ENCODE results near the gene TRERF1.
A peak's percentile ranks its signal among the peaks of the same experiment; 100 is the strongest.
"Not testable (repeated sequence)": the region's sequence is repeated elsewhere in the genome, so short reads cannot be mapped to it uniquely, and the experiment has no call there.

Gene TRERF1

GRCh38 chr6:42225419-42225818 is 226.3 kb downstream of the TRERF1 start:
- no peaks in the 10 kb centered on the region for H3K9me3 ChIP-seq (ENCODE audit: control insufficient read depth in 5 of 5, low read length in 5 of 5)
- H3K4me1 ChIP-seq (ENCODE audit: control insufficient read depth in 5 of 5, insufficient read depth in 5 of 5, low read length in 5 of 5), result peaks cover 0 to 2% (median 0%) of the 10 kb centered on the region in 5 donors
- no peak overlapping the region for H3K4me3 ChIP-seq (ENCODE audit: low read depth in 1 of 5, low read length in 5 of 5)
- H3K27ac ChIP-seq (ENCODE audit: low read depth, low read length), result no peak overlapping the region
- H3K9ac ChIP-seq (ENCODE audit: low read length in 5 of 5), result no peak overlapping the region
- H3K36me3 ChIP-seq (ENCODE audit: control insufficient read depth in 5 of 5, insufficient read depth in 5 of 5, low read length in 5 of 5), result peaks cover 0 to 18% (median 7%) of the 10 kb centered on the region in 5 donors
- H3K27me3 ChIP-seq (ENCODE audit: control insufficient read depth in 5 of 5, insufficient read depth in 4 of 5, low read length in 5 of 5), result no peaks in the 10 kb centered on the region

- Histone ChIP-seq H3K4me3 (ENCODE audit: low read depth in 1 of 5, low read length in 5 of 5) (no peak overlapping the region), H3K9ac (ENCODE audit: low read length in 5 of 5) (no peak overlapping the region), H3K27ac (ENCODE audit: low read depth, low read length) (no peak overlapping the region)
These were observed 226.7 kb downstream of the TRERF1 start for GRCh38 chr6:42225029-42225339.

GRCh38 chr6:42224222-42225028 is 227.3 kb downstream of the TRERF1 start:
- Histone ChIP-seq H3K27ac (ENCODE audit: low read depth, low read length) (no peak overlapping the region), H3K9me3 (ENCODE audit: control insufficient read depth in 5 of 5, low read length in 5 of 5) (no peaks in the 10 kb centered on the region), H3K4me1 (ENCODE audit: control insufficient read depth in 5 of 5, insufficient read depth in 5 of 5, low read length in 5 of 5) (peaks cover 0 to 2% (median 0%) of the 10 kb centered on the region in 5 donors), H3K36me3 (ENCODE audit: control insufficient read depth in 5 of 5, insufficient read depth in 5 of 5, low read length in 5 of 5) (peaks cover 0 to 18% (median 7%) of the 10 kb centered on the region in 5 donors), H3K9ac (ENCODE audit: low read length in 5 of 5) (no peak overlapping the region), H3K27me3 (ENCODE audit: control insufficient read depth in 5 of 5, insufficient read depth in 4 of 5, low read length in 5 of 5) (no peaks in the 10 kb centered on the region), H3K4me3 (ENCODE audit: low read depth in 1 of 5, low read length in 5 of 5) (no peak overlapping the region)

More at GRCh38 chr6:42225029-42225339, 226.7 kb downstream of the TRERF1 start:
- no peaks in the 10 kb centered on the region for H3K27me3 ChIP-seq (ENCODE audit: control insufficient read depth in 5 of 5, insufficient read depth in 4 of 5, low read length in 5 of 5)
- H3K4me1 ChIP-seq (ENCODE audit: control insufficient read depth in 5 of 5, insufficient read depth in 5 of 5, low read length in 5 of 5), result peaks cover 0 to 2% (median 0%) of the 10 kb centered on the region in 5 donors
- no peaks in the 10 kb centered on the region for H3K9me3 ChIP-seq (ENCODE audit: control insufficient read depth in 5 of 5, low read length in 5 of 5)
- peaks cover 0 to 18% (median 7%) of the 10 kb centered on the region in 5 donors for H3K36me3 ChIP-seq (ENCODE audit: control insufficient read depth in 5 of 5, insufficient read depth in 5 of 5, low read length in 5 of 5)

GRCh38 chr6:42222448-42222847 is 229.3 kb downstream of the TRERF1 start:
- Histone ChIP-seq H3K36me3 (ENCODE audit: control insufficient read depth in 5 of 5, insufficient read depth in 5 of 5, low read length in 5 of 5) (peaks cover 0 to 4% (median 0%) of the 10 kb centered on the region in 5 donors), H3K4me3 (ENCODE audit: low read depth in 1 of 5, low read length in 5 of 5) (no peak overlapping the region), H3K4me1 (ENCODE audit: control insufficient read depth in 5 of 5, insufficient read depth in 5 of 5, low read length in 5 of 5) (peaks cover 0 to 4% (median under 1%) of the 10 kb centered on the region in 5 donors), H3K9me3 (ENCODE audit: control insufficient read depth in 5 of 5, low read length in 5 of 5) (no peaks in the 10 kb centered on the region), H3K27me3 (ENCODE audit: control insufficient read depth in 5 of 5, insufficient read depth in 4 of 5, low read length in 5 of 5) (no peaks in the 10 kb centered on the region), H3K27ac (ENCODE audit: low read depth, low read length) (no peak overlapping the region), H3K9ac (ENCODE audit: low read length in 5 of 5) (no peak overlapping the region)

GRCh38 chr6:42221546-42221945 is 230.2 kb downstream of the TRERF1 start:
- no peak overlapping the region for H3K9ac ChIP-seq (ENCODE audit: low read length in 5 of 5)
- no peaks in the 10 kb centered on the region for H3K9me3 ChIP-seq (ENCODE audit: control insufficient read depth in 5 of 5, low read length in 5 of 5)
- H3K27ac ChIP-seq (ENCODE audit: low read depth, low read length), result no peak overlapping the region
- no peaks in the 10 kb centered on the region for H3K36me3 ChIP-seq (ENCODE audit: control insufficient read depth in 5 of 5, insufficient read depth in 5 of 5, low read length in 5 of 5)
- peaks cover 0 to 12% (median 9%) of the 10 kb centered on the region in 5 donors for H3K4me1 ChIP-seq (ENCODE audit: control insufficient read depth in 5 of 5, insufficient read depth in 5 of 5, low read length in 5 of 5)
- H3K4me3 ChIP-seq (ENCODE audit: low read depth in 1 of 5, low read length in 5 of 5), result no peak overlapping the region
- H3K27me3 ChIP-seq (ENCODE audit: control insufficient read depth in 5 of 5, insufficient read depth in 4 of 5, low read length in 5 of 5), result no peaks in the 10 kb centered on the region

GRCh38 chr6:42220807-42221206 is 230.9 kb downstream of the TRERF1 start:
- Histone ChIP-seq H3K27me3 (ENCODE audit: control insufficient read depth in 5 of 5, insufficient read depth in 4 of 5, low read length in 5 of 5) (no peaks in the 10 kb centered on the region), H3K4me1 (ENCODE audit: control insufficient read depth in 5 of 5, insufficient read depth in 5 of 5, low read length in 5 of 5) (peaks cover 0 to 16% (median 12%) of the 10 kb centered on the region in 5 donors), H3K9ac (ENCODE audit: low read length in 5 of 5) (no peak overlapping the region), H3K27ac (ENCODE audit: low read depth, low read length) (no peak overlapping the region), H3K36me3 (ENCODE audit: control insufficient read depth in 5 of 5, insufficient read depth in 5 of 5, low read length in 5 of 5) (no peaks in the 10 kb centered on the region), H3K9me3 (ENCODE audit: control insufficient read depth in 5 of 5, low read length in 5 of 5) (no peaks in the 10 kb centered on the region), H3K4me3 (ENCODE audit: low read depth in 1 of 5, low read length in 5 of 5) (no peak overlapping the region)

- Histone ChIP-seq H3K9ac (ENCODE audit: low read length in 5 of 5) (peak within 1 kb of the TSS; percentile 92 to 98 (median 96)), H3K9me3 (ENCODE audit: control insufficient read depth in 5 of 5, low read length in 5 of 5) (no peaks in the 10 kb centered on the region), H3K27ac (ENCODE audit: low read depth, low read length) (peak within 1 kb of the TSS; percentile 87), H3K36me3 (ENCODE audit: control insufficient read depth in 5 of 5, insufficient read depth in 5 of 5, low read length in 5 of 5) (peaks cover 8 to 14% (median 12%) of the 10 kb centered on the region in 5 donors), H3K4me1 (ENCODE audit: control insufficient read depth in 5 of 5, insufficient read depth in 5 of 5, low read length in 5 of 5) (peaks cover 0 to 21% (median 15%) of the 10 kb centered on the region in 5 donors), H3K4me3 (ENCODE audit: low read depth in 1 of 5, low read length in 5 of 5) (peak within 1 kb of the TSS; percentile 84 to 98 (median 95)), H3K27me3 (ENCODE audit: control insufficient read depth in 5 of 5, insufficient read depth in 4 of 5, low read length in 5 of 5) (no peaks in the 10 kb centered on the region)
These were observed 234.0 kb downstream of the TRERF1 start, which contains the start of gene MRPS10 for GRCh38 chr6:42217519-42218367. Gene MRPS10, minus strand, starts transcription at chr6:42217861. Its CDS starts 12 bp downstream, at chr6:42217849.

- Histone ChIP-seq H3K4me3 (ENCODE audit: low read depth in 1 of 5, low read length in 5 of 5) (peak overlapping the region; percentile 84 to 98 (median 95)), H3K27ac (ENCODE audit: low read depth, low read length) (peak overlapping the region; percentile 87), H3K9me3 (ENCODE audit: control insufficient read depth in 5 of 5, low read length in 5 of 5) (no peaks in the 10 kb centered on the region), H3K4me1 (ENCODE audit: control insufficient read depth in 5 of 5, insufficient read depth in 5 of 5, low read length in 5 of 5) (peaks cover 0 to 21% (median 15%) of the 10 kb centered on the region in 5 donors), H3K9ac (ENCODE audit: low read length in 5 of 5) (peak overlapping the region; percentile 92 to 98 (median 96)), H3K27me3 (ENCODE audit: control insufficient read depth in 5 of 5, insufficient read depth in 4 of 5, low read length in 5 of 5) (no peaks in the 10 kb centered on the region), H3K36me3 (ENCODE audit: control insufficient read depth in 5 of 5, insufficient read depth in 5 of 5, low read length in 5 of 5) (peaks cover 10 to 18% (median 14%) of the 10 kb centered on the region in 5 donors)
These were observed 234.6 kb downstream of the TRERF1 start for GRCh38 chr6:42217157-42217518.

- H3K9me3 ChIP-seq (ENCODE audit: control insufficient read depth in 5 of 5, low read length in 5 of 5); H3K27me3 ChIP-seq (ENCODE audit: control insufficient read depth in 5 of 5, insufficient read depth in 4 of 5, low read length in 5 of 5); H3K27ac ChIP-seq (ENCODE audit: low read depth, low read length): not testable (repeated sequence)
- peak overlapping the region in 4 of 5 donors; percentile 46 to 98 (median 90) for H3K4me3 ChIP-seq (ENCODE audit: low read depth in 1 of 5, low read length in 5 of 5)
- H3K9ac ChIP-seq (ENCODE audit: low read length in 5 of 5), result peak overlapping the region in 3 of 5 donors; percentile 95 to 98 (median 96)
- peaks cover 17 to 25% (median 18%) of the 10 kb centered on the region in 5 donors for H3K36me3 ChIP-seq (ENCODE audit: control insufficient read depth in 5 of 5, insufficient read depth in 5 of 5, low read length in 5 of 5)
- peaks cover 0 to 21% (median 15%) of the 10 kb centered on the region in 5 donors for H3K4me1 ChIP-seq (ENCODE audit: control insufficient read depth in 5 of 5, insufficient read depth in 5 of 5, low read length in 5 of 5)
These were observed 235.2 kb downstream of the TRERF1 start for GRCh38 chr6:42216495-42216894.

All from subcutaneous abdominal adipose tissue (tissue), 5 donors.